Breast epithelium (tissue), 3 donors: ENCODE results near the gene SURF4.

Experiments
- CTCF ChIP-seq, 3 donors: fragments of 450-650 bp; IDR thresholded peaks; one replicate each; pipeline ENCODE4 v1.5.1; 2016 to 2017; ENCODE audit warnings: antibody characterized with exemption in 3 of 3, mild to moderate bottlenecking in 3 of 3, moderate library complexity in 3 of 3
- POLR2A ChIP-seq: fragments of 450-650 bp; IDR thresholded peaks from one replicate; pipeline ENCODE4 v1.6.1; 2016; ENCODE audit warnings: antibody characterized with exemption, mild to moderate bottlenecking, moderate library complexity
- POLR2AphosphoS5 ChIP-seq, 3 donors: sonication (generic); formaldehyde crosslinking; IDR thresholded peaks; one replicate each; pipeline ENCODE4 v1.6.1; 2017; ENCODE audit warnings: antibody characterized with exemption in 3 of 3

GRCh38 chr9:133402689-133403088, 26.8 kb upstream of the SURF4 start:
- TF ChIP-seq POLR2A (no peak), CTCF (IDR thresholded peaks at IDR 0.05) (no peak), POLR2AphosphoS5 (IDR thresholded peaks at IDR 0.05) (no peak)
